ENCODE results near the gene ABCD3. TPM values are rescaled to one million over a fixed set of nuclear protein-coding genes. Genes with fewer than 3 reads are reported as not detected.

Gene ABCD3
- polyA plus RNA-seq, 2 of the 4 experiments (the other 2 are of a cell fraction): 31.3 to 44.8 TPM

GRCh38 chr1:94519351-94519750 is 101.2 kb downstream of the ABCD3 start:
- FAIRE-seq (no peak), DNase-seq (ENCODE audit: low read depth in 1 of 2, low spot score in 1 of 2) (no peak), ATAC-seq (no peak)
- CTCF ChIA-PET: interaction anchor here (1.0 to 7.0 kb wide), 2 partner anchors 218 to 286 kb away, joined by 4 to 75 read pairs; no protein-coding TSS in a partner anchor
- Histone ChIP-seq H3K4me3 (no peak overlapping the region), H3K4me2 (no peak overlapping the region), H3K9me3 (no peaks in the 10 kb centered on the region), H3K27ac (no peak overlapping the region), H3K4me1 (0 out of 3 replicates have a peak, but pooled peaks cover 2% of the 10 kb centered on the region)
- 44% methylated on average over 2 of the region's 2 CpGs for WGBS (ENCODE audit: missing lambda C conversion rate)
- POLR2A ChIA-PET: no interaction called here
- TF ChIP-seq MAFK (IDR thresholded peaks at IDR 0.05; ENCODE audit: partially characterized antibody): no peak
- no peak for TF ChIP-seq RNF2 (IDR thresholded peaks at IDR 0.05; ENCODE audit: borderline replicate concordance, low read depth)
- TF ChIP-seq TFCP2L1 (CRISPR knock-in tag; IDR thresholded peaks at IDR 0.05): no peak
- no peak for TF ChIP-seq EP300 (IDR thresholded peaks at IDR 0.05)
- no peak for TF ChIP-seq RAD21 (conservative IDR thresholded peaks at IDR 0.05 in 1 of 2, IDR thresholded peaks at IDR 0.05 in 1 of 2)
- TF ChIP-seq CBX2 (IDR thresholded peaks at IDR 0.05; ENCODE audit: borderline replicate concordance, low read depth): no peak
- no peak for TF ChIP-seq FOXS1 (CRISPR knock-in tag; IDR thresholded peaks at IDR 0.05)
- no peak for TF ChIP-seq HEYL (CRISPR knock-in tag; IDR thresholded peaks at IDR 0.05)
- no peak for TF ChIP-seq CBX8 (IDR thresholded peaks at IDR 0.05)
- TF ChIP-seq RARB (CRISPR knock-in tag; IDR thresholded peaks at IDR 0.05): no peak
- TF ChIP-seq KDM5A (IDR thresholded peaks at IDR 0.05): no peak

GRCh38 chr1:94522304-94522703 is 104.1 kb downstream of the ABCD3 start:
- WGBS (ENCODE audit: missing lambda C conversion rate): 63% methylated on average over 4 of the region's 4 CpGs
- TF ChIP-seq BHLHE40 (IDR thresholded peaks at IDR 0.05; ENCODE audit: low read depth, low read length): no peak
- TF ChIP-seq, protein P1, sequence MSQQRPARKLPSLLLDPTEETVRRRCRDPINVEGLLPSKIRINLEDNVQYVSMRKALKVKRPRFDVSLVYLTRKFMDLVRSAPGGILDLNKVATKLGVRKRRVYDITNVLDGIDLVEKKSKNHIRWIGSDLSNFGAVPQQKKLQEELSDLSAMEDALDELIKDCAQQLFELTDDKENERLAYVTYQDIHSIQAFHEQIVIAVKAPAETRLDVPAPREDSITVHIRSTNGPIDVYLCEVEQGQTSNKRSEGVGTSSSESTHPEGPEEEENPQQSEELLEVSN (IDR thresholded peaks at IDR 0.05; ENCODE audit: borderline replicate concordance, low read depth): no peak
- TF ChIP-seq HES2 (IDR thresholded peaks at IDR 0.05): no peak
- TF ChIP-seq, protein P2, sequence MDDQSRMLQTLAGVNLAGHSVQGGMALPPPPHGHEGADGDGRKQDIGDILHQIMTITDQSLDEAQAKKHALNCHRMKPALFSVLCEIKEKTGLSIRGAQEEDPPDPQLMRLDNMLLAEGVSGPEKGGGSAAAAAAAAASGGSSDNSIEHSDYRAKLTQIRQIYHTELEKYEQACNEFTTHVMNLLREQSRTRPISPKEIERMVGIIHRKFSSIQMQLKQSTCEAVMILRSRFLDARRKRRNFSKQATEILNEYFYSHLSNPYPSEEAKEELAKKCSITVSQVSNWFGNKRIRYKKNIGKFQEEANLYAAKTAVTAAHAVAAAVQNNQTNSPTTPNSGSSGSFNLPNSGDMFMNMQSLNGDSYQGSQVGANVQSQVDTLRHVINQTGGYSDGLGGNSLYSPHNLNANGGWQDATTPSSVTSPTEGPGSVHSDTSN (IDR thresholded peaks at IDR 0.05): no peak
- peak; percentile 64 to 65 for TF ChIP-seq RAD21 (conservative IDR thresholded peaks at IDR 0.05 in 1 of 2, IDR thresholded peaks at IDR 0.05 in 1 of 2)
- TF ChIP-seq, protein P3, sequence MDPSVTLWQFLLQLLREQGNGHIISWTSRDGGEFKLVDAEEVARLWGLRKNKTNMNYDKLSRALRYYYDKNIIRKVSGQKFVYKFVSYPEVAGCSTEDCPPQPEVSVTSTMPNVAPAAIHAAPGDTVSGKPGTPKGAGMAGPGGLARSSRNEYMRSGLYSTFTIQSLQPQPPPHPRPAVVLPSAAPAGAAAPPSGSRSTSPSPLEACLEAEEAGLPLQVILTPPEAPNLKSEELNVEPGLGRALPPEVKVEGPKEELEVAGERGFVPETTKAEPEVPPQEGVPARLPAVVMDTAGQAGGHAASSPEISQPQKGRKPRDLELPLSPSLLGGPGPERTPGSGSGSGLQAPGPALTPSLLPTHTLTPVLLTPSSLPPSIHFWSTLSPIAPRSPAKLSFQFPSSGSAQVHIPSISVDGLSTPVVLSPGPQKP (IDR thresholded peaks at IDR 0.05; ENCODE audit: low read depth, low read length): no peak
- no peak for TF ChIP-seq FOSB (CRISPR knock-in tag; IDR thresholded peaks at IDR 0.05)
- no peak for TF ChIP-seq MAZ (IDR thresholded peaks at IDR 0.05; ENCODE audit: borderline replicate concordance, low read depth, low read length)
- no peak for TF ChIP-seq RCOR1 (IDR thresholded peaks at IDR 0.05; ENCODE audit: low read depth, low read length)
- no peak for TF ChIP-seq NR3C1 (IDR thresholded peaks at IDR 0.05)
- TF ChIP-seq USF2 (IDR thresholded peaks at IDR 0.05): no peak
- TF ChIP-seq SMC3 (IDR thresholded peaks at IDR 0.05): peak; percentile 56
- no peak for TF ChIP-seq CBX8 (IDR thresholded peaks at IDR 0.05)
- TF ChIP-seq, protein P4, sequence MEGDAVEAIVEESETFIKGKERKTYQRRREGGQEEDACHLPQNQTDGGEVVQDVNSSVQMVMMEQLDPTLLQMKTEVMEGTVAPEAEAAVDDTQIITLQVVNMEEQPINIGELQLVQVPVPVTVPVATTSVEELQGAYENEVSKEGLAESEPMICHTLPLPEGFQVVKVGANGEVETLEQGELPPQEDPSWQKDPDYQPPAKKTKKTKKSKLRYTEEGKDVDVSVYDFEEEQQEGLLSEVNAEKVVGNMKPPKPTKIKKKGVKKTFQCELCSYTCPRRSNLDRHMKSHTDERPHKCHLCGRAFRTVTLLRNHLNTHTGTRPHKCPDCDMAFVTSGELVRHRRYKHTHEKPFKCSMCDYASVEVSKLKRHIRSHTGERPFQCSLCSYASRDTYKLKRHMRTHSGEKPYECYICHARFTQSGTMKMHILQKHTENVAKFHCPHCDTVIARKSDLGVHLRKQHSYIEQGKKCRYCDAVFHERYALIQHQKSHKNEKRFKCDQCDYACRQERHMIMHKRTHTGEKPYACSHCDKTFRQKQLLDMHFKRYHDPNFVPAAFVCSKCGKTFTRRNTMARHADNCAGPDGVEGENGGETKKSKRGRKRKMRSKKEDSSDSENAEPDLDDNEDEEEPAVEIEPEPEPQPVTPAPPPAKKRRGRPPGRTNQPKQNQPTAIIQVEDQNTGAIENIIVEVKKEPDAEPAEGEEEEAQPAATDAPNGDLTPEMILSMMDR (IDR thresholded peaks at IDR 0.05): peak; percentile 45
- TF ChIP-seq POLR2A (IDR thresholded peaks at IDR 0.05; ENCODE audit: low read length): no peak
- no peak for TF ChIP-seq PHF8 (IDR thresholded peaks at IDR 0.05; ENCODE audit: borderline replicate concordance, low read depth)
- TF ChIP-seq ESRRA (IDR thresholded peaks at IDR 0.05; ENCODE audit: borderline replicate concordance, low read length): no peak
- TF ChIP-seq HDAC2 (IDR thresholded peaks at IDR 0.05): no peak
- TF ChIP-seq JUN (IDR thresholded peaks at IDR 0.05): no peak
- no peak for TF ChIP-seq ATOH8 (CRISPR knock-in tag; IDR thresholded peaks at IDR 0.05; ENCODE audit: low read depth)
- no peak for TF ChIP-seq BCL3 (IDR thresholded peaks at IDR 0.05)
- CTCF ChIA-PET: interaction anchor here (0.9 to 7.0 kb wide), 5 partner anchors 114 to 306 kb away, joined by 3 to 75 read pairs (median 5); no protein-coding TSS in a partner anchor
- no peaks in the 10 kb centered on the region for H3K4me1 ChIP-seq
- DNase-seq (ENCODE audit: low read depth in 1 of 2, low spot score in 1 of 2) (peak in 1 of 2 experiments; percentile 41), FAIRE-seq (no peak), ATAC-seq (peak in 1 of 2 experiments; percentile 38; a peak in 1 of 6 replicates)
- H3K27ac ChIP-seq: no peak overlapping the region
- POLR2A ChIA-PET: interaction anchor here (0.6 kb wide), 1 partner anchor 78 kb away, joined by 3 read pairs; no protein-coding TSS in a partner anchor
- H3K4me2 ChIP-seq: no peak overlapping the region
- H3K4me3 ChIP-seq: no peak overlapping the region
- no peaks in the 10 kb centered on the region for H3K9me3 ChIP-seq

Data from A549 (cell line).